MV-4-11 (cell line): Measurements from ENCODE around the gene GPSM1.

ENCODE experiments used
- DNase-seq: peaks from one replicate; lab custom pipeline; 2025; lab: John Stamatoyannopoulos, UW

GPSM1 gene, protein sequence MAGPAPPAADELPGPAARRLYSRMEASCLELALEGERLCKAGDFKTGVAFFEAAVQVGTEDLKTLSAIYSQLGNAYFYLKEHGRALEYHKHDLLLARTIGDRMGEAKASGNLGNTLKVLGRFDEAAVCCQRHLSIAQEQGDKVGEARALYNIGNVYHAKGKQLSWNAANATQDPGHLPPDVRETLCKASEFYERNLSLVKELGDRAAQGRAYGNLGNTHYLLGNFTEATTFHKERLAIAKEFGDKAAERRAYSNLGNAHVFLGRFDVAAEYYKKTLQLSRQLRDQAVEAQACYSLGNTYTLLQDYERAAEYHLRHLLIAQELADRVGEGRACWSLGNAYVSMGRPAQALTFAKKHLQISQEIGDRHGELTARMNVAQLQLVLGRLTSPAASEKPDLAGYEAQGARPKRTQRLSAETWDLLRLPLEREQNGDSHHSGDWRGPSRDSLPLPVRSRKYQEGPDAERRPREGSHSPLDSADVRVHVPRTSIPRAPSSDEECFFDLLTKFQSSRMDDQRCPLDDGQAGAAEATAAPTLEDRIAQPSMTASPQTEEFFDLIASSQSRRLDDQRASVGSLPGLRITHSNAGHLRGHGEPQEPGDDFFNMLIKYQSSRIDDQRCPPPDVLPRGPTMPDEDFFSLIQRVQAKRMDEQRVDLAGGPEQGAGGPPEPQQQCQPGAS

DNA sequence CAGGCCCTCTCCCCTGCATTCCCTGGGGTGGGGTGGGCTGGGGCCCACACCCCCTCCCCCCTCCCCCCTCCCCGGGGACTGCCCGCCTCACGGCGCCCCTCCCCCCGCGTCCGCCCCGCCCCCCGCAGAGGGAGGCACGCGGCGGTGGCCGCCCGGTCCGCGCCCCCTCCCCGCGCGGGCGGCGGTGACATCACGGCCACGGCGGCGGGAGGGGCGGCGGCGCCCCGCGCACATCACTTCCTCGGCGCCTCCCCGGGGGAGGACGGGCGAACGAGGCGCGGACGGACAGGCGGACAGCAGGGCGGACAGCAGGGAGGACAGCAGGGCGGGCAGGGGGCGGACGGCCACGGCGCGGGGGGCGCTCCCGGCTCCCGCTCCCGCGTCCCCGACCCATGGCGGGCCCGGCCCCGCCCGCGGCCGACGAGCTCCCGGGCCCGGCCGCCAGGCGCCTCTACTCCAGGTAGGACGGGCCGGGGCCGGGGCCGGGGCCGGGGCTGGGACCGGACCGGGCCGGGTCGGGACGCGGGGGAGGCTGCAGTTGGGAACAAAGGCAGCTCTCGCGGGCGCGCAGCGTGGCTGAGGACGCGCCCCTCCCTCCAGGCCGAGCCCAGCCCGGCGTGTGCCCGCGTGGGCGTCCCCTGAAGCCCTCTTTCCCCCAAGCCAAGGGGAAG is at the start of gene GPSM1:
Gene GPSM1 (plus strand): TSS at position 236 of the 671 bp plus-strand sequence. CDS start 157 bp downstream, at position 393.
- no peak for DNase-seq

DNA sequence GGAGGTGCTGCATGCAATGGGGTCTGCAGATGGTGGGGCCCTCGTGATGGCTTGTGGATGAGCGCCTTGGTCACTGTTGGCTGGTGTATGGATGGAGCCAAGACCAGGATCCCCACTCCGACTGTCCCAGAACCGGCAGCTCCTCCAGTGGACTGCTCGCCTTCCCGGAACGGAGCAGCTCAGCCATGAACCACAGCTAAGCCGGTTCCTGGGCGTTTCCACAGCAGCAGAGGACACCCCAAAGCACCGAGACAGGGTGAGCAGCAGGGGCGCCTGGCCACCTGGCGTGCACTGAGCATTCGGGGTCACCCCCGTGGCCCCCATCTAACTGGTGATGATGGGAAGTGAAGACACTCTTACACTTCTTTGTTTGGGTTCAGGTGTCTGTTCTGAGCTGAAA is 49.6 kb upstream of the GPSM1 start:
- no peak for DNase-seq

DNA sequence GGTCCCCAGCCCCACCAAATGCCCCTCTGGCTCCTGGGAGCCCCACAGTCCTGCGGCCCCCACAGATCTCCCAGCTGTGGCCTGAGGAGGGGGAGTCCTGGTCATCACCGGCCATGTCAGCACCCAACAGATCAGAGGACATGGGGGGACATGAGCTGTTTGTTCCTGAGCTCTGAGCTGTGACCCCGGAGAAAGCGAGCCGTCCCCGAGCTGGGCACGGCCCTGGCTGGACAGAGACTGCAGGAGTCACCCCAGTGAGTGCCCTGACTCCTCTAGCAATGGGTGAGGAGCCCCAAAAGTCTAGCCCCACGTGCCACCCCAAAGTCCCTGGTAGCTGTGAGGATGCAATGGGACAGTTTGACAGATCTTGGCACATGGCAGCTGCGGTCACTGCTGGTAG is 49.1 kb upstream of the GPSM1 start:
- DNase-seq: no peak

DNA sequence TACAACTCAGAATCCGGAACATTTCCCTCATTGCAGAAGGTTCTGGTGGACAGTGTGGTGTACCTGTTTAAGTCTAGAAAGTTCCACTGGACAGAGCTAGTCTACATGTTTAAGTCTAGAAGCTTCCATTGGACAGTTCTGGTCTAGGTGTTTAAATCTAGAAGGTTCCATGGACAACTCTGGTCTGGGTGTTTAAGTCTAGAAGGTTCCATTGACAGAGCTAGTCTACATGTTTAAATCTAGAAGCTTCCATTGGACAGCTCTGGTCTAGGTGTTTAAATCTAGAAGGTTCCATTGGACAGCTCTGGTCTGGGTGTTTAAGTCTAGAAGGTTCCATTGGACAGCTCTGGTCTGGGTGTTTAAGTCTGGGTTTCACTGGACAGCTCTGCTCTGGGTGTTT is 48.4 kb upstream of the GPSM1 start:
- no peak for DNase-seq

DNA sequence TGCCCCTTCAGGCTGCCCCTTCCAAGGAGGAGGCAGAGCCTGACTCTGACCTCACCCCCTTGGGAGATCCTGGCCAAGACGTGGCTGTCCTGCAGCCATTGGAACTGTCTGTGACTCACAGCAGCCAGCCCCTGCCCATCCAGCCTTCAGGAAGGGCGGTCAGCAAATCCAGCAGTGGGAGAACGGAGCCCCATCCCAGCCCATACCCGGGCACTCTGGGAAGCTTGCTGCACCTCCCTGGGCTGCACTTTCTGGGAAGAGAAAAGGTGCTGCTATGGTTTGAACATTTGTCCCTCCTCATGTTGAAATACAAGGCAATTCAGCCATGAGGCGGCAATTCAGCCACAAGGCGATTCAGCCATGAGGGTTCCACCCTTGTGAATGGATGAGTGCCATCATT is 47.9 kb upstream of the GPSM1 start:
- DNase-seq: no peak

DNA sequence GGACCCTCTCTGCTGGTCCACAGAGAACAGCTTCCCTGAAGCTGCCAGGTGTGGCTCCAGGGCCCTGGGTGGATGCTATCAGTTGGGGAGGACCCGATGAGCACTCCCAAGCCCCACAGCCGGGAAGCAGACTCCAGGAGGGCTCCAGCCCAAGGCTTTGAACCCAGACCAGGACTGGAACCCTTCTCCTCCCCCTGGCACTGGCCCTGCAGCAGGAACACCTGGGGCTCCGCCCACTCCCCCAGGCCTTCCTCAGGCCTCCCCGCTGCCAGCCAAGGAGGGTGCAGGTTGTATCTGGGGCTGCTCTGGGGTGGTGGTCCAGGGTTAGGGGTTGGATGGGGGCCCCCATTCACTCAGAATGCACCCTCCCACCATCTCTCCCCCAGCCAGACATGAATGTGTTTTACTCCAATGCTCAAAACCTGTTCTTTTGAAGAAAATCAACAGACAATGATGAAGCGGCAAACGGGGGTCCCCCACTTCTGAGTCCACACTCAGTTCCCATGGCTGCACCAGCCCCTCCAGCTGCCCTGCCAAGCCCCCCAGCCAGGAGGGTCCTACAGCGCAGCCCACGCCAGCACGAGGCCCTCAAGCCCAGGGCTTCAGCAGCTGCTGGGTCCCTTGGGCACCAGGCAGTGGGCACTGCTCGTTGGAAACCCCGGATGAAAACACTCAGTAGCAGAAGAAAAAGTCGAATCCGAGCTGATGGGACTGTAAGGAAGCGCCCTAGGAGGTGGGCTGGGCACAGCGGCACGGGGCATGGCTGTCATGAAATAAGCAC is 46.6 kb upstream of the GPSM1 start:
- no peak for DNase-seq

DNA sequence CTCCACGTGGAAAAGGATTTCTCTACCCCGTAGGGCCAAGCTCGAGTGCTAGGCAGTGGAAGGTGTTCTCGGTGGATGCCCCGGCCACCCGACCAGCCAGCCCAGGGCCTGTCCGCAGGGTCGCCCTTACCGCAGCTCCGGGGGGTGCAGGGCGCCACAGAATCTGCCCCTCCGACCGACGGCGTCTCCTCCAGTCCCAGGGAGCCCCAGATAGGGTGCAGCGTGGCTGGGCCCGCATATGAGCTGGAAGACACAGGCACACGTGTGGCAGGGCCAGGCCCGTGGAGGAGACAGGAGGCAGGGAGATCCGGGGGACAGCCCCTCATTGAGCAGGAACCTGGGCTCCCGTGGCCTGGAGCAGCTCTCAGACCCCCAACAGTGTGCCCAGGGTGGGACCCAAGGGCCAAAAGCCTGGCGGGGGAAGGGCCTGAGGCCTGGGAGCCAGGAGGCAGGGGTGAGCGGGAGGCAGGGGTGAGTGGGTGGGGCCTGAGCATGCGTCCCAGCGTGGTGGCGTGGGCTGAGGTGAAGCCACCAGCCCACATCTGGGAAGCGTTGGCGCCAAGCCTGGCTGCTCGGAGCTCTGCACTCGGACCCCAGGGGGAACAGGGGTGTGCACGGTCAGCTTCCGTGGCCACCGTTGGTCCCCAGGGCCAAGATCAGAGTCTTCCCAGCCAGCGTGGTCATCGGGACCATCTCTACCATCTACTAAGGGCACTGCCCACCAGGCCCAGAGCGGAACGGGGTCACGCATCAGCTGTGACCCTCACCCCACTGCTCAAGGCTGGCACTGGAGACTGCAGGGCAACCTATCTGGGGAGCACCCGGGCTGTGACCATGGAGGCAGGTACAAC is 45.7 kb upstream of the GPSM1 start:
- no peak for DNase-seq

DNA sequence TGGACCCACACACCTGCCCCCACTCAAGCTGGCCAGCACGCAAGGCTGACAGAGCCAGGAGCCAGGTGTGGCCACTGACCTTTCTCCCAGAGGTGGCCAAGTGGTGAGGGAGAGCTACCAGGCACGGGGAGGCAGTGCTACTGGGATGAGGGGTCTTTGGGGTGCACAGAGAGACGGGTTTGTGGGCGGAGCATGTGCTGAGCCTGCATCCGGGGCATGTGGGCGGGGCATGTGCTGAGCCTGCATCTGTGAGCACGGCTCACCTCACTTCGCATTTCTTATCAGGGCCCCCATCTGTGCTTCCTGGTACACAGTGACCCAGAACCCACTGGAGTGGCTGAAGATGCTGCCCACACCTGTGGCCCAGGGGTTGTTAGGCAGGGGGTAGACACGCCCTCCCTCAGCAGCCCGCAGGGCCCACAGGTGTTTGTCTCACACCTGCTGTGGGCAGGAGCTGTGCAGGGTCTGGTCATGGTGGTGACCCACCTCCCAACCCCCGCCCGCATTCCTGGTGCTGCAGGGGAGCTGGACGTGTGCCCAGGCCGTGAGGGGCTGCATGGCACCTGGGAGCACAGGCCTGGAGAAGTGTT is 45.0 kb upstream of the GPSM1 start:
- no peak for DNase-seq

DNA sequence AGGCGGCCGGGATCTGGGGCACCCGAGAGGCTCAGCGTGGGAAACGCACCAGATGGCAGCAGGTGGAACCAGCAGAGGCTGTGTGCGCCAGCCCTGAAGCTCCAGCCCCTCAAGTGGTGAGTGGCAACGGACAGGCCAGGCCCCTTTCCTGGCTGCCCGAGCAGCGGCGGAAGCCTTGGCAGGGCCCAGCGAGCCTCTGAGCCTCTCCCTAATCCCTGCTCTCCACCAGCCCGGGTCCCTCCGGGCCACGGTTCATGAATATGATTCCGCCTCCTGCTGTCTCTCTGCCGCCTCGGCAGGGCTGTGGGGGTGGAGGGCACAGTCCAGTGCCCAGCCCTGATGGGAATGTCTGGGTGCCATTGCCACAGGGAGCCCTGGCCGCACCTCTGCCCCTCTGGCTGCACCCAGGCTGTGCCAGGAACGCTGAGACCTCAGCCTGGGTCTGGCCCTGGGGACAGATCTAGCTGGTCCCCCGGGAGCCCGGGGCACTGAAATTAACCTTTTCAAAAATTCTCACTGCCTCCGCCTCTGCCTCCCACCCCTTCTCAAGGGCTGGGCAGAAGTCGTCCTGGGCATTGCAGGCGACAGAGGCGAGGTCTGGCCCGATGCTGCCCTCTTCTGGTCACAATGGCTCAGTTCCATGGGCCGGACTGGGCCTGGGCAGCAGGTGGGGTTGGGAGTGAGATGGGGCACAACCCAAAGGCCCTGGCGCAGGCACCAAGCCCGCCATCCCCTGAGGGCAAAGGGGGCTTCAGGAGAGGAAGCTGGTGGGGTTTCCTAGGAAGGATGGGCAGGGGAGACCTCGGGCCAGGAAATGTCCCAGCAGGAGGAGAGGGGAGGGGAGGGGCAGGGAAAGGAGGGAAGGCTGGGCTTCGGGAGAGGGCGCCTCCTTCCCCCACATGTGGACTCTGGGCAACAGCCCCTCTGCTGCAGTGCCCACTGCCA is 43.8 kb upstream of the GPSM1 start:
- DNase-seq: peak; percentile 51

DNA sequence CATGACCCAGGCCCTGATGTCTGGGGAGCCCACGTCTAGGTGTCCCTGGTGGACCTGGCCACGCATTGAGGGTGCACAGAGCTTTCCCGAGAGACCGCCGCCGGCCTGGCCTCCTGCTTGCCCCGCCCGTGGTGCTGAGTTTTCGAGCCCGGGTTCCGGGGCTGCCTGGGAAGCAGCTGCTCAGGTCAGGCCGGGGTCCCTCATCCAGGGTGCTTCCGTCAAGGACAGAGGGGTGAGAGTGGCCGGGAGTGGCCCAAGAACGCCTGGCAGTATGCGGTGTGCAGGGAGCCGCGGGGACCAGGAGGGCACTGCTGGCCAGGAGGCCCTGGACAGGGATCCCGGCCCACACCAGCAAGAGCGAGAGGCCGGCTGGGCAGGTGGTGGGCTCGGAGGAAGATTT is 43.0 kb upstream of the GPSM1 start:
- no peak for DNase-seq

DNA sequence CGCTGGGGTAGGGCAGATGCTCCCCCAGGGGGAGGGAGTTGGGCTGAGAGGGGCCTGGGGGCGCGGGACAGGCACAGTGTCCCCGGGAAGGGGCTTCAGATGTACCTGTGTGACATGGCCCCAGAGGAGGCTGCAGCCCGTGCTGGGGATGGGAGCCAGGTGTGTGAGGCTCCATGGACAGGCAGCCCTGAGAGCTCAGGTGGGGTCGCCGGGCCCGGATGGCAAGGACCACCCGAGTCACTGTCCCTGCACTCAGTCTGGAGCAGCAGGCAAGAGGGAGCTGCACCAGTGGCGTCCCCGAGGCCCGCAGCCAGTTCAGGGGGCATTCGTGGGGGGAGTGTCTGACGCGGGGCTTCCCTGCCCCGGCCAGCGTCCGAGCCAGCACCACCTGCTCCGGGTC is 42.4 kb upstream of the GPSM1 start:
- no peak for DNase-seq

DNA sequence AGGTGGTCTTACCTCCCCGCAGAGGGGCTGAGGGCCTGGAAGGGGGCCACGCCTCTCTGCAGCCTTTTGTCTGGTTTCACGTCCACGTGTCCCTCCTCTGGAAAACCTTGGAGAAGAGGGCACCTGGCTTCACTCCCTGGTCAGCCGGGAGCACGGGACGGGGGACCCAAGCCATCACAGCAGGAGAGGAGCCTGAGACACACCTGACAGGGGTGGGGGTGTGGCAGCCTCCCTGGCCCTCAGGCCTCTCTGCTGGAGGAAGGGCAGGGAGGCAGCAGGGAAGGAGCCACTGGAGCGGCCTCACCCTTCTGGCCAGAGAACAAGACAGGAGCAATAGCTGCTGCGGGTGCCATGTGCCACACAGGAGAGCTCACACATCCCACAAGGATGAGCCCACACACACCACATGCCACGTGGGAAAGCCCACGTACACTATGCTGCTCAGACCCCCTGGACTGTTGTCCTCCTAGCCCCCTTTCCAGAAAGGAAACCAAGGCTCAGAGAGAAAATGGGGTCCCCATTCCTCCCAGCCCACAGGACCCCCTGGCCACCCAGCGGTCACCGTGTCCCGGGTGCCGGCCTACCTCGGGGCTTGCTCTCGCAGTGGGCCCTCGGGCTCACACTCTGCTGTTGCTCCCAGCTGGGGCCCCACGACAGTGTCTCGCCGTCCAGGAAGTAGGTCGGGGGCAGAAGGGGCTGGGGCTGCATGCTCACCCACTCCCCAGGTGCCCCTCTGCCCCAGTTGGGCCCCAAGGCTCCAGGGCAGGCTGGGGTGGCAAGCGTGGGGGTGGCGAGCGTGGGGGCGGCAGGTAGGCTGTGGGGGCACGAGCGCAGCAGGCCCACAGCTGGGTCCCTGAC is 41.6 kb upstream of the GPSM1 start:
- no peak for DNase-seq

DNA sequence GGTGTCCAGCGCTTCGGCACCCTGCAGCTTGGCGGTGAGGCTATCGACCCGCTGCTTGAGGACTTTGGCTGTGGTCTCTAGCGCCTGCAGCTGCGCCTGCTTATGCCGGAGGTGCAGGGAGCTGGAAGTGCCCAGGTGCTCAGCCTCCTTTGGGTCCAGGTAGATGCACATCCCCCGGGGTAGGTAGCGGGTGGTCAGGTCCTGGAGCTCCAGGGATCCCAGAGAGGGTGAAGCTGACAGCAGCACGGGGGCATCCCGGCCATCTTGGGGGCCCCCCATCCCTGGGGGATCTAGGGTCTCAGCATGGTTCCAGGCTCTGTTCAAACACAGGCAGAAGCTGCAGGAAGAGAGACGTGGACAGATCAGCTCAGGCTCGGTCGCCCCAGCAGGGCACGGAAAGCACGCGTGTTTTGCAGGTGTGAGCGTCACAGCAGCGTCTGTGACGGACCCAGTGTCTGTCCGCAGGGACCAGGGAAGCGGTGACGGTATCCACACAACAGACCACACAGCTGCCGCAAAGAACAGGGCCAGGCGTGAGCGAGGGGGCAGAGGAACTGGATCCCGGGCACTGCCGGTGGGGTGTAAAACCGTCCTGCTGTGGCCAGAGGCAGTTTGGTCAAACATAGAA is 40.9 kb upstream of the GPSM1 start:
- no peak for DNase-seq

DNA sequence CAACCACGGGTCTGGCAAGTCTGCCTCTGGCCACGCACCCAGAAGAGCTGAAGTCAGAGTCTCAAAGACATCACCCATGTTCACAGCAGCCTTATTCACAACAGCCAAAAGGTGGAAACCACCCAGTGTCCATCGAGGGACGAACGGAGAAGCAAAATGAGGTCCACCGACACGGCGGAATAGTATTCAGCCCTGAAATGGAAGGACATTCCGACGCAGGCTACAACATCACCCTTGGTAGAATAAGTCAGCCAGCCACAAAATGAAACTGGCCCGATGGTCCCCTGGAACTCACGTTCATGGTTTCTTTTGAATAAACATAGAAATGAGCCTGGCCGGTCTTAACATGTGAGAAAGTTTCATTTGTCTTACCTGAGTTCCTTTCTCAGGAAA is 40.4 kb upstream of the GPSM1 start:
- DNase-seq: no peak

DNA sequence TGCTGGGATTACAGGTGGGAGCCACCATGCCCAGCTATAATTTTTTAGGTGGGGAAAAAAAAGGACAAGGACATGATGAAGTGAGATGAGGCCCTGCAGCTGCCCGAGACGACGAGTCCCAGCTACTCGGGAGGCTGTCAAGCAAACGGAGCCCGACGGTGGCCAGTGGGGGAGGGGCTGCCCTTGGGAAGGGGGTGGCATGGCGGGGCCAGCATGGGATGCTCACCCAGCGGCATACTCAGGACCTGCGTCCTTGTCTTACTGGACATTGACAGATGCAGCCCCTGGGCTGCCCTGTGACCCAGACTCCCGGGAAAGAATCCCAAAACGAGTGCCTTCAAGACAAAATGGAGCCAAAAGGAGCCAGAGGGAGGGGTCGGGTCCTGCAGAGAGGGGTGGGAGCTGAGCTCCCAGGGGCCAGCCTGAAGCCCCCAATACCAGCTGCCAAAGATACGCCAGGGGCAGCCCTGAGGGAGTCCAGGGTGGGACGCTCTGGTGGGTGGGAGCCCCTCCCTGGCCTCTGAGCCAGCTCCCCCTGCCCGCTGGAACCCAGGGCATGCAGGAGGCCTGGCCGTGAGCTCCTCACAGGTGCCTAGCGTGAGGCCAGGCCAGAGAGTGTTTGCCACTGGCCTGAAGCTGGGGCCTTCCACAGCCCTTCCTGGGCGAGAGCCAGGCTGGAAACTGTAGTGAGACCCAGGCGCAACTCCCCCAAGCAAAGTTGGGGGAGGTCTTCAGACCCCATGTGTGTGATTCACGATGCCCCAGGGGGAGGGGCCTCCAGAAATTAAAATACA is 39.2 kb upstream of the GPSM1 start:
- no peak for DNase-seq

DNA sequence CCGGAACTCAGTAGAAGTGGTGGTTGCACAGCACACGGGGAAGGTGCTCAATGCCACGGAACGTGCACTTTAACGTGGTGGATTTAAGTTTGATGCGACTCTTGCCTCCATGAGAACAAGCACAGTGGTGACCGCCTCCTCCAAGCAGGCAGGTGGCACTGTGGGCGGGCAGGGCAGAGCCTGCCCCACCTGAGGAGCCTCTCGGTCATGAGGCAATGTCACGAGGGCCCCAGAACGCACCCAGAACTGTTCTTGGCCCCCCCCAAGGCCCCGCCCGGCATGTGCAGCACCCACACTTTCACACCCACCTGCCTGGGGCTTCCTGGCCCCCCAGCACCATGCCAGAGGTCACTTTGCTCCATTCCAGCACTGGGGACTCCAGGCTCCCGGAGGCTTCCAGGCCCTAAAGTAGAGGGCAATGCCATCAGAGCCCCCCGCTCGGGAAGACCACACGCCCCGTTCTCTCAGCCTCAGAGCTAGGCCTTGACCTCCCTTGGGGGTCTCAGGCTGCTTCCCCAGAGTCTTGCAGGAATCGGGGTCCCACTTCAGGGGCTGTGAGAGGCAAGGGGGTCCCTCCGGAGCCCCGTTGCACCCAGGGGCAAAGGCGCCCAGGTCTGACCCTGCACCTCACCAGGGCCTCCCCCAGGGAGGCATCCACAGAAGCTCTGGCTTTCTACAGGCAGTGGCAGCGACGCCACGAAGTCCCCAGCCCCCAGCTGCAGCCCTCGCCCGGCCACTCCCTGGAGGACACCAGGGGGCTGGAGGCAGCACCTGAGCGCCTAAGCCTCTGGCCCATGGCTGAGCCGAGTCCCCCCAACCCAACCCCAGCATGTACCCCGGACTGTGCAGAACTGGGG is 37.5 kb upstream of the GPSM1 start:
- no peak for DNase-seq
